Measurements from ENCODE around the gene STH.

Gene STH

GRCh38 chr17:45958307-45958706 lies 40.7 kb upstream of the STH start:
- H3K27me3 ChIP-seq (replicated peaks; ENCODE audit: insufficient read depth, low read length), result no peaks in the 10 kb centered on the region
- H3F3A ChIP-seq (ENCODE audit: insufficient read depth, low read length), result no peaks in the 10 kb centered on the region
- no peak overlapping the region for H3K4me2 ChIP-seq (ENCODE audit: low read depth, low read length)
- no peaks in the 10 kb centered on the region for H3K36me3 ChIP-seq (replicated peaks; ENCODE audit: insufficient read depth, low read length)
- H2AFZ ChIP-seq (ENCODE audit: low read length), result no peak overlapping the region
- TF ChIP-seq, protein P1, sequence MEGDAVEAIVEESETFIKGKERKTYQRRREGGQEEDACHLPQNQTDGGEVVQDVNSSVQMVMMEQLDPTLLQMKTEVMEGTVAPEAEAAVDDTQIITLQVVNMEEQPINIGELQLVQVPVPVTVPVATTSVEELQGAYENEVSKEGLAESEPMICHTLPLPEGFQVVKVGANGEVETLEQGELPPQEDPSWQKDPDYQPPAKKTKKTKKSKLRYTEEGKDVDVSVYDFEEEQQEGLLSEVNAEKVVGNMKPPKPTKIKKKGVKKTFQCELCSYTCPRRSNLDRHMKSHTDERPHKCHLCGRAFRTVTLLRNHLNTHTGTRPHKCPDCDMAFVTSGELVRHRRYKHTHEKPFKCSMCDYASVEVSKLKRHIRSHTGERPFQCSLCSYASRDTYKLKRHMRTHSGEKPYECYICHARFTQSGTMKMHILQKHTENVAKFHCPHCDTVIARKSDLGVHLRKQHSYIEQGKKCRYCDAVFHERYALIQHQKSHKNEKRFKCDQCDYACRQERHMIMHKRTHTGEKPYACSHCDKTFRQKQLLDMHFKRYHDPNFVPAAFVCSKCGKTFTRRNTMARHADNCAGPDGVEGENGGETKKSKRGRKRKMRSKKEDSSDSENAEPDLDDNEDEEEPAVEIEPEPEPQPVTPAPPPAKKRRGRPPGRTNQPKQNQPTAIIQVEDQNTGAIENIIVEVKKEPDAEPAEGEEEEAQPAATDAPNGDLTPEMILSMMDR (IDR thresholded peaks at IDR 0.05; ENCODE audit: low read length), result no peak
- TF ChIP-seq EZH2 (optimal IDR thresholded peaks at IDR 0.05; ENCODE audit: low read depth, low read length) (no peak), EZH2phosphoT487 (IDR thresholded peaks at IDR 0.05; ENCODE audit: low read length) (no peak)
- no peaks in the 10 kb centered on the region for H4K20me1 ChIP-seq (ENCODE audit: insufficient read depth, low read length)
- no peak overlapping the region for H3K9ac ChIP-seq (ENCODE audit: low read length)
- H3K4me1 ChIP-seq (ENCODE audit: low read length), result no peaks in the 10 kb centered on the region
- H3K9me3 ChIP-seq (replicated peaks; ENCODE audit: insufficient read depth, low read length), result no peaks in the 10 kb centered on the region
- no peak overlapping the region for H3K4me3 ChIP-seq (ENCODE audit: low read length)
- no peak for DNase-seq
- H3K9me2 ChIP-seq (replicated peaks; ENCODE audit: insufficient read depth, low read length), result no peaks in the 10 kb centered on the region
- no peak overlapping the region for H3K27ac ChIP-seq (ENCODE audit: low read length)
- no peaks in the 10 kb centered on the region for H3K79me2 ChIP-seq (ENCODE audit: low read length)

- no peak overlapping the region for H3K9ac ChIP-seq (ENCODE audit: low read length)
- H3K4me3 ChIP-seq (ENCODE audit: low read length), result no peak overlapping the region
- no peaks in the 10 kb centered on the region for H3K27me3 ChIP-seq (replicated peaks; ENCODE audit: insufficient read depth, low read length)
- no peak overlapping the region for H2AFZ ChIP-seq (ENCODE audit: low read length)
- TF ChIP-seq, protein P1 (IDR thresholded peaks at IDR 0.05; ENCODE audit: low read length), result no peak
- no peak for TF ChIP-seq EZH2 (optimal IDR thresholded peaks at IDR 0.05; ENCODE audit: low read depth, low read length)
- TF ChIP-seq EZH2phosphoT487 (IDR thresholded peaks at IDR 0.05; ENCODE audit: low read length), result no peak
- no peaks in the 10 kb centered on the region for H3K79me2 ChIP-seq (ENCODE audit: low read length)
- H3F3A ChIP-seq (ENCODE audit: insufficient read depth, low read length), result no peaks in the 10 kb centered on the region
- no peak overlapping the region for H3K4me2 ChIP-seq (ENCODE audit: low read depth, low read length)
- H3K9me2 ChIP-seq (replicated peaks; ENCODE audit: insufficient read depth, low read length), result no peaks in the 10 kb centered on the region
- no peak for DNase-seq
- no peaks in the 10 kb centered on the region for H3K36me3 ChIP-seq (replicated peaks; ENCODE audit: insufficient read depth, low read length)
- no peaks in the 10 kb centered on the region for H4K20me1 ChIP-seq (ENCODE audit: insufficient read depth, low read length)
- no peaks in the 10 kb centered on the region for H3K9me3 ChIP-seq (replicated peaks; ENCODE audit: insufficient read depth, low read length)
- H3K27ac ChIP-seq (ENCODE audit: low read length), result no peak overlapping the region
- no peaks in the 10 kb centered on the region for H3K4me1 ChIP-seq (ENCODE audit: low read length)
Measured at GRCh38 chr17:45958994-45959665, 39.9 kb upstream of the STH start.

DNA sequence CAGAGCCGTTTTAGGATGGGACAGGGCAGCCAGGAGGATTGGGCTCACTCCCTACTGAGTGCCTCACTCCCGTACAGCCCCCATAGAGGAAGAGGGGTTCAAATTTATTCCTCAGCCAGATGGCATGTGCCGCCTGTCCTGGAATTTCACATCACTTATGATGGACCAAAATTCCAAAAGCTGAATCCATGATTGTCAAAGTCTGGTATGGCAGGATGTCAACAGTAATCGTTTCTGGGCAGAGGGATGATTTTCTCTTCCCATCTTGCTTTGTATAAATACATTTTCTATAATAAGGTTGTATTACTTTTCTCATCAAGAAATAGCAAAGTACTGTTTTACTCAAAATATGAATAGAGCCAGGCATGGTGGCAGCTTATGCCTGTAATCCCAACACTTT lies 38.7 kb upstream of the STH start:
- H3K27ac ChIP-seq (ENCODE audit: low read length), result no peak overlapping the region
- no peak overlapping the region for H3K9ac ChIP-seq (ENCODE audit: low read length)
- H3K4me2 ChIP-seq (ENCODE audit: low read depth, low read length), result no peak overlapping the region

More for the DNA sequence above, 38.7 kb upstream of the STH start:
- TF ChIP-seq, protein P1 (IDR thresholded peaks at IDR 0.05; ENCODE audit: low read length), result no peak
- TF ChIP-seq EZH2 (optimal IDR thresholded peaks at IDR 0.05; ENCODE audit: low read depth, low read length), result no peak
- TF ChIP-seq EZH2phosphoT487 (IDR thresholded peaks at IDR 0.05; ENCODE audit: low read length), result no peak
- Histone ChIP-seq H3K4me3 (ENCODE audit: low read length) (no peak overlapping the region), H3K36me3 (replicated peaks; ENCODE audit: insufficient read depth, low read length) (no peaks in the 10 kb centered on the region), H3K9me2 (replicated peaks; ENCODE audit: insufficient read depth, low read length) (no peaks in the 10 kb centered on the region), H3K4me1 (ENCODE audit: low read length) (no peaks in the 10 kb centered on the region), H3K79me2 (ENCODE audit: low read length) (no peaks in the 10 kb centered on the region), H4K20me1 (ENCODE audit: insufficient read depth, low read length) (no peaks in the 10 kb centered on the region), H3K9me3 (replicated peaks; ENCODE audit: insufficient read depth, low read length) (no peaks in the 10 kb centered on the region), H2AFZ (ENCODE audit: low read length) (no peak overlapping the region), H3F3A (ENCODE audit: insufficient read depth, low read length) (no peaks in the 10 kb centered on the region), H3K27me3 (replicated peaks; ENCODE audit: insufficient read depth, low read length) (no peaks in the 10 kb centered on the region)
- no peak for DNase-seq
